ENCODE measurements around the gene ATP6V0E2. TPM values are rescaled to one million over a fixed set of nuclear protein-coding genes. Genes with fewer than 3 reads are reported as not detected.

The ATP6V0E2 gene
- total RNA-seq, 1 experiment from 2014 or later: 19.0 TPM

GRCh38 chr7:149830997-149831740, 42.6 kb upstream of the ATP6V0E2 start:
- Histone ChIP-seq H2BK12ac (ENCODE audit: insufficient read length, low read depth, low read length) (no peak overlapping the region), H4K5ac (ENCODE audit: insufficient read length, low read depth, low read length) (no peak overlapping the region), H3K27me3 (ENCODE audit: insufficient read depth, low read length) (no peaks in the 10 kb centered on the region), H2AFZ (ENCODE audit: low read length) (no peak overlapping the region), H3K18ac (ENCODE audit: insufficient read length, low read depth, low read length) (no peak overlapping the region), H2BK120ac (ENCODE audit: low read depth, low read length, poor library complexity, severe bottlenecking) (no peak overlapping the region), H3K4ac (ENCODE audit: low read depth, low read length) (no peak overlapping the region), H4K8ac (replicated peaks; ENCODE audit: insufficient read length, low read depth, low read length) (no peak overlapping the region), H3K56ac (ENCODE audit: insufficient read length, low read depth, low read length) (no peak overlapping the region), H4K91ac (ENCODE audit: insufficient read length, low read depth, low read length) (no peak overlapping the region), H2BK20ac (ENCODE audit: low read depth, low read length, poor library complexity, severe bottlenecking) (no peak overlapping the region), H3K79me1 (ENCODE audit: insufficient read depth, low read depth, low read length, poor library complexity, severe bottlenecking) (no peaks in the 10 kb centered on the region), H3T11ph (ENCODE audit: low read length) (no peak overlapping the region), H4K20me1 (ENCODE audit: control insufficient read depth, insufficient read depth, insufficient read length) (no peaks in the 10 kb centered on the region), H3K9ac (ENCODE audit: extremely low read depth, insufficient read length, low read length) (no peak overlapping the region), H3K4me2 (ENCODE audit: insufficient read depth, insufficient read length, low read length) (no peak overlapping the region), H3K14ac (ENCODE audit: insufficient read depth, low read length) (no peak overlapping the region; the same call in 1 of the 2 replicates), H3K27ac (ENCODE audit: insufficient read length, low read depth, low read length) (no peak overlapping the region), H3K79me2 (ENCODE audit: insufficient read depth, low read length) (no peaks in the 10 kb centered on the region), H3K4me1 (ENCODE audit: insufficient read depth, low read length) (no peaks in the 10 kb centered on the region), H3K23me2 (ENCODE audit: insufficient read length, low read depth, low read length, poor library complexity, severe bottlenecking) (no peaks in the 10 kb centered on the region), H3K23ac (ENCODE audit: insufficient read length, low read depth, low read length) (no peak overlapping the region), H2BK5ac (ENCODE audit: insufficient read length, low read length) (no peak overlapping the region), H2BK15ac (ENCODE audit: low read depth, low read length) (no peak overlapping the region), H2AK5ac (ENCODE audit: insufficient read length, low read length) (no peak overlapping the region), H3K9me3 (ENCODE audit: control insufficient read depth, low read depth, low read length) (no peaks in the 10 kb centered on the region)
- Mint-ChIP-seq H3K27ac (peak overlapping the region in 1 of 3 experiments; percentile 12; a peak in 2 of 7 replicates), H3K9me3 (no peaks in the 10 kb centered on the region; a peak in 1 of 5 replicates), H3K4me3 (no peak overlapping the region), H3K27me3 (ENCODE audit: low read depth) (peaks cover 43% of the 10 kb centered on the region), H3K4me1 (peaks cover 5 to 22% of the 10 kb centered on the region in 2 experiments), H3K36me3 (ENCODE audit: insufficient read depth in 1 of 3, low read depth in 3 of 3) (no peaks in the 10 kb centered on the region)
- WGBS (ENCODE audit: extremely low coverage, insufficient read length, low lambda C conversion rate): no CpG with 5 or more reads among the region's 11 CpGs
- DNase-seq: no peak
- no peak for TF ChIP-seq CTCF (conservative IDR thresholded peaks at IDR 0.05)
